Measurements from ENCODE around the gene EVPL. TPM values are rescaled to one million over a fixed set of nuclear protein-coding genes. Genes with fewer than 3 reads are reported as not detected.

EVPL gene
- total RNA-seq, 2 donors from 2014 or later: 0.05 to 0.64 TPM

DNA sequence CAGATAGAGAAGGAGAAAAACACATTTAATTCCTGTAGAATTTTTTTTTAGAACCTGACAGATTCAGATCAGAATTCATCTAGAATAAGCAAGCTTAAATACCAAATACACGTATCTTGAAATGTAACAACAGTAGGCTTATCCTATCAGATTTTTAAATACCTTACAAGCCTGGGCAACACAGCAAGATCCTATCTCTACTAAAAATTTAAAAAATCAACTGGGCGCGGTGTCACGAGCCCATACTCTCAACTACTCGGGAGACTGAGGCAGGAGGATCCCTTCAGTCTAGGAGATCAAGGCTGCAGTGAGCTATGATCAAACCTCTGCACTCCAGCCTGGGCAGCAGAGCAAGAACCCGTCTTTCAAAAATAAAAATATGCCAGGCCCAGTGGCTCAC is 61.6 kb downstream of the EVPL start:
- Mint-ChIP-seq H3K9me3 (no peaks in the 10 kb centered on the region), H3K36me3 (peaks cover 6% of the 10 kb centered on the region), H3K4me1 (ENCODE audit: low read depth in 2 of 2) (peaks cover 3 to 6% of the 10 kb centered on the region in 2 donors), H3K27me3 (no peaks in the 10 kb centered on the region), H3K27ac (peak overlapping the region in 1 of 2 donors; percentile 17), H3K4me3 (no peak overlapping the region)
- no peak for DNase-seq (ENCODE audit: low spot score)
- no peak for ATAC-seq

- H3K4me3 Mint-ChIP-seq: no peak overlapping the region
- H3K27ac Mint-ChIP-seq: no peak overlapping the region
- ATAC-seq (no peak), DNase-seq (ENCODE audit: low spot score) (no peak)
- no peaks in the 10 kb centered on the region for H3K4me1 Mint-ChIP-seq (ENCODE audit: low read depth in 2 of 2)
- H3K9me3 Mint-ChIP-seq: no peaks in the 10 kb centered on the region
- H3K36me3 Mint-ChIP-seq: peaks cover 4% of the 10 kb centered on the region
- no peaks in the 10 kb centered on the region for H3K27me3 Mint-ChIP-seq
Measured at GRCh38 chr17:75959839-75960511, 67.1 kb downstream of the EVPL start.

DNA sequence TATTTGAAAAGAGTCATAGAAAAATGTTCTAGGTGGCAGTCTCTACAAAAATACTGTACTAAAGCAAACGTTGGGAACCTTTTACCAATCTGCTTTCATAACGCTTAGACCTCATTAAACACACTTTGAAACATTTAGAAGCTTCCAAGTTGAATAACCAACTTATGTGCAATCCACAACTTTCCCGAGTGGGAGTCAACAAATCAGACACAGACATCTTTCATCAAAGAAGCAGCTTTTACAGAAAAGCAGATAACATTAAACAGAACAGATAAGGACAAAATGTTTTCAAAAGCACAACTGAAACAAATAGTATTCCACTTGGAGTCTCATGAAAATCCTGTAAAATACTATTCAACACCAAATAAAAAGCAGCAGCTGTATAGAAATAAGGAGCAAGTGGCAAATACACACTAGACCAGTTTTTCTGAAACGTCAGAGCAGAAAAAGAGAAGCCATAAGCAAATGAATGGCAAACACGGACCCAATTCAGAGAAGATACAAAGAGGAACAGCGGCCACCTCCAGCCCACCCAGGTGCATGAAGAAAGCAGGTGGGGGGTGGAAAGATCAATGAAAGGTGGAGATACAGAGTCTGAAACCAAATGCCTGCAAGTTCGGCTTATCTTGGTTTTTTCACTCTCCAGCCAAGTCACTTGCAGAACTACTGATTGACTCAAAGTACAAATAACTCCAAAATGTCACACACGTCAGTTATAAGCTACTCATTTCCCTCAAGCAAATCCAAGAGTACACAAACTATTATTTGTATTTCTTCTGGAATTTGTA is 67.9 kb downstream of the EVPL start:
- H3K4me3 Mint-ChIP-seq: no peak overlapping the region
- H3K27me3 Mint-ChIP-seq: no peaks in the 10 kb centered on the region
- no peak overlapping the region for H3K27ac Mint-ChIP-seq
- peaks cover 4% of the 10 kb centered on the region for H3K36me3 Mint-ChIP-seq
- DNase-seq (ENCODE audit: low spot score) (no peak), ATAC-seq (no peak)
- no peaks in the 10 kb centered on the region for H3K4me1 Mint-ChIP-seq (ENCODE audit: low read depth in 2 of 2)
- no peaks in the 10 kb centered on the region for H3K9me3 Mint-ChIP-seq

Other genes starting within 250 kb of the EVPL start
- gene UNK, start 242.5 kb downstream of the EVPL start, total RNA-seq: 10 to 100 TPM; 30.6 to 39.8 TPM
- gene UNC13D, start 182.9 kb downstream of the EVPL start, total RNA-seq: 100 to 1,000 TPM; 270 to 289 TPM
- gene WBP2, start 172.0 kb downstream of the EVPL start, total RNA-seq: 100 to 1,000 TPM in 1 of 2 donors, 10 to 100 TPM in 1; 73.8 to 101 TPM
- 1 to 10 TPM; 1.6 to 2.1 TPM for gene TRIM47, start 148.7 kb downstream of the EVPL start, total RNA-seq
- gene TRIM65, start 130.4 kb downstream of the EVPL start, total RNA-seq: 10 to 100 TPM; 17.2 to 42.1 TPM
- gene MRPL38, start 122.4 kb downstream of the EVPL start, total RNA-seq: 100 to 1,000 TPM; 117 to 174 TPM
- 10 to 100 TPM; 10.2 to 34.4 TPM for gene FBF1, start 86.3 kb downstream of the EVPL start, total RNA-seq
- 10 to 100 TPM; 36.8 to 44.6 TPM for gene ACOX1, start 48.1 kb downstream of the EVPL start, total RNA-seq
- gene TEN1, start 48.1 kb downstream of the EVPL start, total RNA-seq: 10 to 100 TPM; 16.5 to 19.1 TPM
- 10 to 100 TPM in 1 of 2 donors, 1 to 10 TPM in 1; 9.8 to 16.2 TPM for gene CDK3, start 26.5 kb downstream of the EVPL start, total RNA-seq
- gene SRP68, start 45.2 kb upstream of the EVPL start, total RNA-seq: 10 to 100 TPM; 96.2 to 98.4 TPM
- under 1 TPM; 0.21 to 0.75 TPM for gene GALR2, start 47.5 kb upstream of the EVPL start, total RNA-seq
- gene ZACN, start 51.9 kb upstream of the EVPL start, total RNA-seq: 1 to 10 TPM in 1 of 2 donors, under 1 TPM in 1; 0.52 to 1.4 TPM
- 100 to 1,000 TPM; 134 to 163 TPM for gene EXOC7, start 76.5 kb upstream of the EVPL start, total RNA-seq
- under 1 TPM; 0.48 to 0.95 TPM for gene FOXJ1, start 113.9 kb upstream of the EVPL start, total RNA-seq
- gene RNF157, start 213.2 kb upstream of the EVPL start, total RNA-seq: 100 to 1,000 TPM in 1 of 2 donors, 10 to 100 TPM in 1; 46.6 to 124 TPM
- 100 to 1,000 TPM; 216 to 262 TPM for gene UBALD2, start 238.0 kb upstream of the EVPL start, total RNA-seq

Data from natural killer cell treated with Interleukin-12 subunit alpha and Interleukin-12 subunit beta and Interleukin-15 and Interleukin-18, amount 100 ng/mL, for 72 hours (primary cell).